KMS-11 (cell line): ENCODE measurements around the gene DMGDH.

Source experiments
- H2AFZ ChIP-seq: fragments of 200-600 bp; sonication (generic); 2 replicates; pipeline ENCODE4 v1.6.1; 2016; ENCODE audit warnings: antibody characterized with exemption, mixed run types, low read depth
- H3K27ac ChIP-seq: fragments of 200-600 bp; sonication (generic); 2 replicates; pipeline ENCODE4 v1.6.1; 2016; ENCODE audit warnings: mild to moderate bottlenecking, mixed run types
- H3K27me3 ChIP-seq: fragments of 200-600 bp; sonication (generic); 2 replicates; pipeline ENCODE4 v1.6.1; 2017; ENCODE audit warnings: mild to moderate bottlenecking, low read depth, mixed run types, moderate library complexity; ENCODE audit not compliant: insufficient read depth
- H3K36me3 ChIP-seq: fragments of 200-600 bp; sonication (generic); 2 replicates; pipeline ENCODE4 v1.6.1; 2017; ENCODE audit warnings: mild to moderate bottlenecking, mixed run types; ENCODE audit not compliant: insufficient read depth
- H3K4me1 ChIP-seq: fragments of 200-600 bp; sonication (generic); 2 replicates; pipeline ENCODE4 v1.6.1; 2016; ENCODE audit warnings: mild to moderate bottlenecking, low read depth, mixed run types; ENCODE audit not compliant: poor library complexity, severe bottlenecking
- H3K4me2 ChIP-seq: fragments of 200-600 bp; sonication (generic); 2 replicates; pipeline ENCODE4 v1.7.0; 2016; ENCODE audit warnings: mild to moderate bottlenecking, mixed run types
- H3K4me3 ChIP-seq: fragments of 200-600 bp; sonication (generic); IDR thresholded peaks from 2 replicates; pipeline ENCODE4 v1.6.1; 2017; ENCODE audit warnings: low read depth, low read length, mixed read lengths; ENCODE audit not compliant: insufficient read depth
- H3K79me2 ChIP-seq: fragments of 200-600 bp; sonication (generic); 2 replicates; pipeline ENCODE4 v1.6.1; 2016; ENCODE audit warnings: low read depth, mixed run types; ENCODE audit not compliant: insufficient read depth
- H3K9ac ChIP-seq: fragments of 200-600 bp; sonication (generic); 2 replicates; pipeline ENCODE4 v1.6.1; 2016; ENCODE audit warnings: mild to moderate bottlenecking, mixed run types
- H4K20me1 ChIP-seq: fragments of 200-600 bp; sonication (generic); 2 replicates; pipeline ENCODE4 v1.6.1; 2016; ENCODE audit warnings: mild to moderate bottlenecking, mixed run types; ENCODE audit not compliant: insufficient read depth
- CTCF ChIP-seq: fragments of 200-600 bp; sonication (generic); conservative IDR thresholded peaks from 2 replicates; pipeline ENCODE4 v1.6.1; 2017; ENCODE audit warnings: low read depth, mild to moderate bottlenecking, antibody characterized with exemption, low read length, moderate library complexity, mixed read lengths

DMGDH gene

DNA sequence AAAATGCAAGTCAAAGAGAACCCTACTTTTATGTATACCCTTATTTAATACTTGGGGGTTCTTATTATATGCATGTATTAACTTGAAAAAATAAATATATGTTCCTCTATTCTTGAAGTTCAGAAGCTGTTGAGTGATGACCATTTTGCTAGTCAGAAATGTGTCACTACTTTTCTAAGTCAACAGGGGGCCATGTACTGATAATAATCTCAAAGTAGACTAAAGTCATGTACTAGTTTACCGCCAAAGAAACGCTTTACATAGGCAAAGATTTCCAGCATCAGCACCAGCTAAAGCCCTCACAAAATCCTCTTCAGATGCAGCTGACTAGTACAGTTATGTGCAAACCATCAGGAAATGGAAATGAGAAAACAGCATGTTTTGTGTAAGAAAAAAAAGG, 36.4 kb upstream of the DMGDH start:
- no peak overlapping the region for H3K4me2 ChIP-seq
- H3K4me1 ChIP-seq, result no peaks in the 10 kb centered on the region
- H3K27me3 ChIP-seq, result no peaks in the 10 kb centered on the region
- H3K27ac ChIP-seq, result no peak overlapping the region
- no peak overlapping the region for H2AFZ ChIP-seq
- H3K36me3 ChIP-seq, result no peaks in the 10 kb centered on the region
- H4K20me1 ChIP-seq, result no peaks in the 10 kb centered on the region
- 0 out of 2 replicates have a peak, but pooled peaks have one; percentile 24 for TF ChIP-seq CTCF
- H3K9ac ChIP-seq, result no peak overlapping the region
- H3K79me2 ChIP-seq, result no peaks in the 10 kb centered on the region
- no peak overlapping the region for H3K4me3 ChIP-seq

- Histone ChIP-seq H3K27me3 (no peaks in the 10 kb centered on the region), H3K4me1 (no peaks in the 10 kb centered on the region), H3K27ac (no peak overlapping the region), H3K4me2 (no peak overlapping the region), H3K79me2 (no peaks in the 10 kb centered on the region), H4K20me1 (no peaks in the 10 kb centered on the region), H2AFZ (no peak overlapping the region), H3K36me3 (no peaks in the 10 kb centered on the region), H3K4me3 (no peak overlapping the region), H3K9ac (no peak overlapping the region)
- no peak for TF ChIP-seq CTCF
Measured at GRCh38 chr5:79093762-79094161, 24.3 kb upstream of the DMGDH start.

- Histone ChIP-seq H3K4me2 (no peak overlapping the region), H3K27me3 (no peaks in the 10 kb centered on the region), H3K27ac (no peak overlapping the region), H3K9ac (no peak overlapping the region), H3K4me3 (no peak overlapping the region), H2AFZ (no peak overlapping the region), H3K4me1 (no peaks in the 10 kb centered on the region), H3K36me3 (no peaks in the 10 kb centered on the region), H3K79me2 (no peaks in the 10 kb centered on the region), H4K20me1 (no peaks in the 10 kb centered on the region)
- no peak for TF ChIP-seq CTCF
Measured at GRCh38 chr5:79091064-79091463, 21.6 kb upstream of the DMGDH start.

GRCh38 chr5:79088507-79088906, 19.0 kb upstream of the DMGDH start:
- no peak for TF ChIP-seq CTCF
- no peaks in the 10 kb centered on the region for H4K20me1 ChIP-seq
- H3K4me1 ChIP-seq, result no peaks in the 10 kb centered on the region
- H3K27ac ChIP-seq, result no peak overlapping the region
- no peaks in the 10 kb centered on the region for H3K36me3 ChIP-seq
- no peaks in the 10 kb centered on the region for H3K79me2 ChIP-seq
- no peaks in the 10 kb centered on the region for H3K27me3 ChIP-seq
- no peak overlapping the region for H3K4me2 ChIP-seq
- H3K9ac ChIP-seq, result no peak overlapping the region
- no peak overlapping the region for H2AFZ ChIP-seq
- H3K4me3 ChIP-seq, result no peak overlapping the region
